Measurements from ENCODE around the gene PRR23A.

- TF ChIP-seq, protein P1, sequence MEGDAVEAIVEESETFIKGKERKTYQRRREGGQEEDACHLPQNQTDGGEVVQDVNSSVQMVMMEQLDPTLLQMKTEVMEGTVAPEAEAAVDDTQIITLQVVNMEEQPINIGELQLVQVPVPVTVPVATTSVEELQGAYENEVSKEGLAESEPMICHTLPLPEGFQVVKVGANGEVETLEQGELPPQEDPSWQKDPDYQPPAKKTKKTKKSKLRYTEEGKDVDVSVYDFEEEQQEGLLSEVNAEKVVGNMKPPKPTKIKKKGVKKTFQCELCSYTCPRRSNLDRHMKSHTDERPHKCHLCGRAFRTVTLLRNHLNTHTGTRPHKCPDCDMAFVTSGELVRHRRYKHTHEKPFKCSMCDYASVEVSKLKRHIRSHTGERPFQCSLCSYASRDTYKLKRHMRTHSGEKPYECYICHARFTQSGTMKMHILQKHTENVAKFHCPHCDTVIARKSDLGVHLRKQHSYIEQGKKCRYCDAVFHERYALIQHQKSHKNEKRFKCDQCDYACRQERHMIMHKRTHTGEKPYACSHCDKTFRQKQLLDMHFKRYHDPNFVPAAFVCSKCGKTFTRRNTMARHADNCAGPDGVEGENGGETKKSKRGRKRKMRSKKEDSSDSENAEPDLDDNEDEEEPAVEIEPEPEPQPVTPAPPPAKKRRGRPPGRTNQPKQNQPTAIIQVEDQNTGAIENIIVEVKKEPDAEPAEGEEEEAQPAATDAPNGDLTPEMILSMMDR (IDR thresholded peaks at IDR 0.05): no peak
- TF ChIP-seq ZFX (IDR thresholded peaks at IDR 0.05; ENCODE audit: borderline replicate concordance): no peak
Observed at GRCh38 chr3:139032326-139033002, 26.4 kb upstream of the PRR23A start.
